Esophagus muscularis mucosa (tissue), 3 donors: ENCODE results near the gene CCDC92B.

Source experiments
- POLR2A ChIP-seq: fragments of 450-650 bp; IDR thresholded peaks from one replicate; pipeline ENCODE4 v1.6.1; 2017; ENCODE audit warnings: antibody characterized with exemption, moderate library complexity, mild to moderate bottlenecking, low read depth
- POLR2AphosphoS5 ChIP-seq, 2 donors: sonication (generic); formaldehyde crosslinking; IDR thresholded peaks; one replicate each; pipeline ENCODE4 v1.6.1; 2017; ENCODE audit warnings: antibody characterized with exemption in 2 of 2
- TF ChIP-seq, protein P1 (sequence below), 3 experiments: fragments of 200-600 bp in 2 of 3; fragments of 450-650 bp in 1 of 3; sonication (generic) in 2 of 3; IDR thresholded peaks; one replicate each; pipeline ENCODE4 v1.5.1; 2017 to 2019; ENCODE audit warnings: antibody characterized with exemption in 3 of 3, mild to moderate bottlenecking in 2 of 3, moderate library complexity in 1 of 3

DNA sequence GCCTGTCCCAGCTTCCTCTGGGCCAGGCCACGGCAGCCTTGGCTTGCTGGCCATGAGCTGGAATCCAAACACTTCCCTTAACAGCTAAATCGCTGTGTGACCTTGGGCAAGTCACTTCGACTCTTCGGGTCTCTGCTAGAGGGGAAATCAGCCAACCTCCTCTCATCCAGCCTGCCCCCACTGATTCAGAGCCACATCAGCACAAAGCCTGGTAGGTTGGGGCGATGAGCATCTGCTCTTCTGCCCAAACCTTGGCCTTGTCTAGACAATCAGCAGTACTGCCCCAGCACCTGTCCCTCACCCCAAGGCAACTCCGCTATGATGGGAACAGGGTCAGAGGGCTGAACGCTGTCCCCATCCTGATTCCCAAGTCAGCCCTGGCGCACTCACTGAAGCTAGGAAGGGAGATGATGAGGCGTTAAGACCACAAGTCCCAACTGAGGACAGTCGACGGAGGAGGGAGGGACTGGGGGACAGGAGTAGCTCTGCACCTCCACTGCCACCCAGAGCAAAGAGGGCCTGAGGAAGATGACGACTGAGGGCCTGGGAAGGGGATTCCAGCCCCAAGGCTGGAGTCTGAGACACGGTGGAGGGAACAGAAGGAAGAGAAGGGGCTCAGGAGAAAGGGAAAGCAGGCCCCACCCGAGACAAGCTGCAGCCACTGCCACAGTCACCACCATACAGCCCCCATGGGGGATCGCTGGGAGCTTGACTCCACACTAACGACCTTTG is 39.2 kb downstream of the CCDC92B start:
- TF ChIP-seq POLR2AphosphoS5 (IDR thresholded peaks at IDR 0.05) (no peak), POLR2A (no peak)
- TF ChIP-seq, protein P1, sequence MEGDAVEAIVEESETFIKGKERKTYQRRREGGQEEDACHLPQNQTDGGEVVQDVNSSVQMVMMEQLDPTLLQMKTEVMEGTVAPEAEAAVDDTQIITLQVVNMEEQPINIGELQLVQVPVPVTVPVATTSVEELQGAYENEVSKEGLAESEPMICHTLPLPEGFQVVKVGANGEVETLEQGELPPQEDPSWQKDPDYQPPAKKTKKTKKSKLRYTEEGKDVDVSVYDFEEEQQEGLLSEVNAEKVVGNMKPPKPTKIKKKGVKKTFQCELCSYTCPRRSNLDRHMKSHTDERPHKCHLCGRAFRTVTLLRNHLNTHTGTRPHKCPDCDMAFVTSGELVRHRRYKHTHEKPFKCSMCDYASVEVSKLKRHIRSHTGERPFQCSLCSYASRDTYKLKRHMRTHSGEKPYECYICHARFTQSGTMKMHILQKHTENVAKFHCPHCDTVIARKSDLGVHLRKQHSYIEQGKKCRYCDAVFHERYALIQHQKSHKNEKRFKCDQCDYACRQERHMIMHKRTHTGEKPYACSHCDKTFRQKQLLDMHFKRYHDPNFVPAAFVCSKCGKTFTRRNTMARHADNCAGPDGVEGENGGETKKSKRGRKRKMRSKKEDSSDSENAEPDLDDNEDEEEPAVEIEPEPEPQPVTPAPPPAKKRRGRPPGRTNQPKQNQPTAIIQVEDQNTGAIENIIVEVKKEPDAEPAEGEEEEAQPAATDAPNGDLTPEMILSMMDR (IDR thresholded peaks at IDR 0.05), result no peak
